H1 (cell line): ENCODE measurements around the gene TMEM203.

Experiments
- CTCF ChIP-seq, 3 experiments: IDR thresholded peaks; 1 replicate in 2 of 3; 2 replicates in 1 of 3; pipeline versions ENCODE4 v1.5.1 to v1.6.1; 2011; ENCODE audit warnings: low read length in 3 of 3, mild to moderate bottlenecking in 3 of 3, inconsistent platforms in 2 of 3, low read depth in 1 of 3, moderate library complexity in 1 of 3; ENCODE audit not compliant: insufficient read depth in 1 of 3; ENCODE audit errors: control extremely low read depth in 1 of 3
- EP300 ChIP-seq, 2 experiments: IDR thresholded peaks; 1 replicate in 1 of 2; 2 replicates in 1 of 2; pipeline ENCODE4 v1.6.1; 2011 to 2012; ENCODE audit warnings: low read depth in 2 of 2, low read length in 2 of 2, mild to moderate bottlenecking in 2 of 2, borderline replicate concordance in 1 of 2, inconsistent platforms in 1 of 2, moderate library complexity in 1 of 2
- JUND ChIP-seq: IDR thresholded peaks from 2 replicates; pipeline ENCODE4 v1.6.1; 2011; ENCODE audit warnings: mild to moderate bottlenecking, improper control_type of control experiment, low read length
- TAF1 ChIP-seq: IDR thresholded peaks from 2 replicates; pipeline ENCODE4 v1.6.1; 2011; ENCODE audit warnings: mild to moderate bottlenecking, low read depth, low read length

- TF ChIP-seq EP300 (IDR thresholded peaks at IDR 0.05; ENCODE audit: borderline replicate concordance in 1 of 2, low read depth in 2 of 2, low read length in 2 of 2) = no peak
- peak in 1 of 3 experiments; percentile 38; a peak in 2 of 4 replicates for TF ChIP-seq CTCF (IDR thresholded peaks at IDR 0.05; ENCODE audit: control extremely low read depth in 1 of 3, insufficient read depth in 1 of 3, low read depth in 1 of 3, low read length in 3 of 3)
- TF ChIP-seq TAF1 = no peak
- no peak for TF ChIP-seq JUND
Observed at GRCh38 chr9:137235424-137236237, 30.2 kb upstream of the TMEM203 start.
